IMR-90 (cell line): ENCODE data around the gene IGSF3. TPM values are rescaled to one million over a fixed set of nuclear protein-coding genes. Genes with fewer than 3 reads are reported as not detected.

Experiments
- ATAC-seq: fragments of 200-7000 bp; cut with Tn5 transposase; 2 replicates; pipeline ENCODE4 v1.9.1; 2020; ENCODE audit warnings: low read depth, mild to moderate bottlenecking, moderate library complexity
- BruUV-seq: library from RNA; stranded (reverse); fragments of 400-500 nt; replicated peaks from 2 replicates; lab custom pipeline; 2021; lab: Mats Ljungman, UMichigan
- CTCF ChIA-PET: fragments of 300-600 bp; formaldehyde crosslinking; extraction: SDS; loops from one replicate; lab custom pipeline; 2021; ENCODE audit warnings: antibody characterized with exemption; lab: Yijun Ruan, JAX
- POLR2A ChIA-PET: fragments of 300-600 bp; sonication (Branson Sonifier 250); formaldehyde crosslinking; loops from one replicate; lab custom pipeline; 2022; ENCODE audit warnings: antibody characterized with exemption; ENCODE audit not compliant: unreplicated experiment; lab: Charles Lee
- DNase-seq: peaks from one replicate; pipeline ENCODE4 v3.0.0; 2013
- H2AFZ ChIP-seq: replicated peaks from 2 replicates; pipeline ENCODE3; 2013; ENCODE audit warnings: low read length, mild to moderate bottlenecking; ENCODE audit not compliant: poor library complexity
- H2AK5ac ChIP-seq: 2 replicates; pipeline ENCODE4 v1.6.1; 2013; ENCODE audit warnings: low read depth, low read length, inconsistent platforms
- H2AK9ac ChIP-seq: replicated peaks from 2 replicates; pipeline ENCODE3; 2013; ENCODE audit warnings: mild to moderate bottlenecking, low read depth, low read length, moderate library complexity; ENCODE audit not compliant: poor library complexity
- H2BK120ac ChIP-seq: 2 replicates; pipeline ENCODE4 v1.6.1; 2013; ENCODE audit warnings: low read depth, low read length, inconsistent platforms
- H2BK15ac ChIP-seq: 3 replicates; pipeline ENCODE4 v1.6.1; 2013; ENCODE audit warnings: low read depth, low read length, inconsistent platforms
- H2BK20ac ChIP-seq: 2 replicates; pipeline ENCODE4 v1.6.1; 2013; ENCODE audit warnings: low read depth, mild to moderate bottlenecking, inconsistent platforms, low read length, moderate library complexity
- H2BK5ac ChIP-seq: 2 replicates; pipeline ENCODE4 v1.6.1; 2013; ENCODE audit warnings: mild to moderate bottlenecking, low read depth, low read length, inconsistent platforms; ENCODE audit not compliant: poor library complexity, severe bottlenecking
- H3K14ac ChIP-seq: replicated peaks from 2 replicates; pipeline ENCODE4 v1.6.1; 2013; ENCODE audit warnings: low read depth, low read length, inconsistent platforms
- H3K18ac ChIP-seq: 2 replicates; pipeline ENCODE4 v1.6.1; 2013; ENCODE audit warnings: low read depth, low read length, control low read depth
- H3K23ac ChIP-seq: 2 replicates; pipeline ENCODE4 v1.6.1; 2013; ENCODE audit warnings: low read depth, low read length, inconsistent platforms
- H3K27ac ChIP-seq: 2 replicates; pipeline ENCODE4 v1.5.1; 2013; ENCODE audit warnings: mild to moderate bottlenecking, control low read depth, low read length; ENCODE audit not compliant: insufficient read depth
- H3K27me3 ChIP-seq: 2 replicates; pipeline ENCODE4 v1.6.1; 2013; ENCODE audit warnings: low read length; ENCODE audit not compliant: control insufficient read depth, insufficient read depth
- H3K36me3 ChIP-seq: 2 replicates; pipeline ENCODE4 v1.6.1; 2013; ENCODE audit warnings: low read length, mixed read lengths; ENCODE audit not compliant: control insufficient read depth, insufficient read depth
- H3K4ac ChIP-seq: 2 replicates; pipeline ENCODE4 v1.6.1; 2013; ENCODE audit warnings: low read depth, low read length, inconsistent platforms
- H3K4me1 ChIP-seq: 2 replicates; pipeline ENCODE4 v1.6.1; 2013; ENCODE audit warnings: low read length, mixed read lengths; ENCODE audit not compliant: control insufficient read depth, insufficient read depth
- H3K4me2 ChIP-seq: 2 replicates; pipeline ENCODE4 v1.6.1; 2013; ENCODE audit warnings: low read depth, mild to moderate bottlenecking, control low read depth, low read length, moderate library complexity
- H3K4me3 ChIP-seq: 2 replicates; pipeline ENCODE4 v1.5.1; 2013; ENCODE audit warnings: low read depth, mild to moderate bottlenecking, control low read depth, low read length, moderate library complexity; ENCODE audit not compliant: insufficient read depth
- H3K56ac ChIP-seq: 2 replicates; pipeline ENCODE4 v1.6.1; 2013; ENCODE audit warnings: low read length, inconsistent platforms; ENCODE audit not compliant: insufficient read depth; ENCODE audit errors: extremely low read depth
- H3K79me1 ChIP-seq, 2 experiments: 2 replicates each; pipeline ENCODE4 v1.6.1; 2013; ENCODE audit warnings: low read length in 2 of 2, inconsistent platforms in 1 of 2, low read depth in 1 of 2
- H3K9ac ChIP-seq: 2 replicates; pipeline ENCODE4 v1.6.1; 2013; ENCODE audit warnings: low read depth, low read length, control low read depth
- H3K9me1 ChIP-seq: 2 replicates; pipeline ENCODE4 v1.6.1; 2013; ENCODE audit warnings: low read length, inconsistent platforms; ENCODE audit not compliant: insufficient read depth
- H3K9me3 ChIP-seq: 2 replicates; pipeline ENCODE4 v1.6.1; 2013; ENCODE audit warnings: low read length; ENCODE audit not compliant: control insufficient read depth, insufficient read depth
- H4K20me1 ChIP-seq: 2 replicates; pipeline ENCODE4 v1.6.1; 2013; ENCODE audit warnings: low read length, inconsistent platforms; ENCODE audit not compliant: insufficient read depth
- H4K5ac ChIP-seq: 2 replicates; pipeline ENCODE4 v1.6.1; 2013; ENCODE audit warnings: mild to moderate bottlenecking, low read depth, low read length, control low read depth
- H4K8ac ChIP-seq, 2 experiments: 2 replicates each; pipeline ENCODE4 v1.6.1; 2013; ENCODE audit warnings: low read depth in 2 of 2, low read length in 2 of 2, control low read depth in 1 of 2, inconsistent platforms in 1 of 2
- H4K91ac ChIP-seq: 2 replicates; pipeline ENCODE4 v1.6.1; 2013; ENCODE audit warnings: low read depth, low read length, inconsistent platforms; ENCODE audit not compliant: insufficient read depth
- MAZ ChIP-seq: IDR thresholded peaks from 2 replicates; pipeline ENCODE4 v1.6.1; 2012; ENCODE audit warnings: low read depth, mild to moderate bottlenecking, low read length, improper control_type of control experiment, moderate library complexity, borderline replicate concordance
- NFE2L2 ChIP-seq: fragments of 150-350 bp; IDR thresholded peaks from 2 replicates; pipeline ENCODE4 v1.6.1; 2016; ENCODE audit warnings: low read depth, mild to moderate bottlenecking, low read length
- RCOR1 ChIP-seq: IDR thresholded peaks from 2 replicates; pipeline ENCODE4 v1.6.1; 2012; ENCODE audit warnings: mild to moderate bottlenecking, low read length, improper control_type of control experiment; ENCODE audit not compliant: insufficient replicate concordance
- USF2 ChIP-seq: fragments of 150-350 bp; IDR thresholded peaks from 2 replicates; pipeline ENCODE4 v1.6.1; 2017; ENCODE audit warnings: mild to moderate bottlenecking, antibody characterized with exemption, low read length, low read depth
- WGBS, 2 experiments: methylation state at CpG; one replicate each; pipeline versions ENCODE4 v1.1.5 to v1.1.7; 2013; ENCODE audit warnings: missing lambda C conversion rate in 2 of 2; ENCODE audit not compliant: insufficient read length in 1 of 2; ENCODE audit errors: extremely low coverage in 2 of 2; 5-methylcytosine and 5-hydroxymethylcytosine counted together
- dilution Hi-C: fragments of 300-500 bp; cut with HindIII; formaldehyde crosslinking; loops from one replicate; pipeline ENCODE4 v1.14.3; 2018; ENCODE audit warnings: low sequenced_read_pairs; ENCODE audit not compliant: unreplicated experiment
- in situ Hi-C: fragments of 300-500 bp; cut with MboI; formaldehyde crosslinking; loops from 3 replicates; pipeline ENCODE4 v1.14.3; 2019; ENCODE audit warnings: low sequenced_read_pairs, inconsistent platforms, mixed read lengths
- intact Hi-C: fragments of 100-400 bp; cut with micrococcal nuclease; formaldehyde crosslinking; loops from 2 replicates; pipeline ENCODE4 v1.10.0; 2022
- polyA plus RNA-seq, 3 experiments: library from polyadenylated mRNA; depleted of rRNA; stranded (reverse); fragments of >200 nt; gene quantifications; 2 replicates each; pipeline ENCODE4 v1.2.3, GENCODE V29; 2012; ENCODE audit warnings: low replicate concordance in 1 of 3
- total RNA-seq: library from RNA; depleted of rRNA; stranded (reverse); fragments of >200 nt; gene quantifications from 2 replicates; pipeline ENCODE4 v1.2.3, GENCODE V29; 2012

The IGSF3 gene
- total and polyA plus RNA-seq, 2 of the 4 experiments (the other 2 are of a cell fraction): under 0.01 to 0.02 TPM

GRCh38 chr1:116671072-116671760 lies 3.7 kb upstream of the IGSF3 start:
- H3K79me1 ChIP-seq: no peaks in the 10 kb centered on the region
- H3K9ac ChIP-seq: no peak overlapping the region
- H4K20me1 ChIP-seq: no peaks in the 10 kb centered on the region
- dilution Hi-C loops: no loop called here
- no peak overlapping the region for H3K23ac ChIP-seq
- no peak overlapping the region for H4K5ac ChIP-seq
- no TSS peak for BruUV-seq
- H4K8ac ChIP-seq: no peak overlapping the region
- H3K4me2 ChIP-seq: no peak overlapping the region
- no peak overlapping the region for H3K18ac ChIP-seq
- CTCF ChIA-PET: interaction anchor here (0.7 kb wide), 1 partner anchor 340 kb away, joined by 3 read pairs; no protein-coding TSS in a partner anchor
- ATAC-seq: no peak
- H3K27ac ChIP-seq: no peak overlapping the region
- no peaks in the 10 kb centered on the region for H3K4me1 ChIP-seq
- no peak overlapping the region for H3K56ac ChIP-seq
- H2BK15ac ChIP-seq: no peak overlapping the region
- H3K4me3 ChIP-seq: no peak overlapping the region
- H2AFZ ChIP-seq: no peak overlapping the region
- H3K27me3 ChIP-seq: peaks cover 16% of the 10 kb centered on the region
- no peak overlapping the region for H2AK5ac ChIP-seq
- no peak overlapping the region for H3K4ac ChIP-seq
- H3K36me3 ChIP-seq: no peaks in the 10 kb centered on the region
- no peak overlapping the region for H4K91ac ChIP-seq
- H2BK5ac ChIP-seq: no peak overlapping the region
- no peak overlapping the region for H2AK9ac ChIP-seq
- no peak overlapping the region for H2BK120ac ChIP-seq
- POLR2A ChIA-PET: no interaction called here
- WGBS, 2 experiments: 40% methylated on average over 1 of the region's 7 CpGs; no CpG with 5 or more reads in 1 of the 2 experiments
- no peak for DNase-seq
- H2BK20ac ChIP-seq: no peak overlapping the region
- no peaks in the 10 kb centered on the region for H3K9me3 ChIP-seq
- no peak overlapping the region for H3K14ac ChIP-seq
- TF ChIP-seq USF2 (no peak), NFE2L2 (no peak), RCOR1 (no peak), MAZ (no peak)
- no peaks in the 10 kb centered on the region for H3K9me1 ChIP-seq
- in situ Hi-C loops: no loop called here
- intact Hi-C loops: no loop called here
